Effector CD4-positive, alpha-beta T cell (primary cell): ENCODE data around the gene TCP11.

Source experiments
- DNase-seq: peaks from one replicate; pipeline ENCODE4 v3.0.0-alpha.2; 2020

The TCP11 gene

DNA sequence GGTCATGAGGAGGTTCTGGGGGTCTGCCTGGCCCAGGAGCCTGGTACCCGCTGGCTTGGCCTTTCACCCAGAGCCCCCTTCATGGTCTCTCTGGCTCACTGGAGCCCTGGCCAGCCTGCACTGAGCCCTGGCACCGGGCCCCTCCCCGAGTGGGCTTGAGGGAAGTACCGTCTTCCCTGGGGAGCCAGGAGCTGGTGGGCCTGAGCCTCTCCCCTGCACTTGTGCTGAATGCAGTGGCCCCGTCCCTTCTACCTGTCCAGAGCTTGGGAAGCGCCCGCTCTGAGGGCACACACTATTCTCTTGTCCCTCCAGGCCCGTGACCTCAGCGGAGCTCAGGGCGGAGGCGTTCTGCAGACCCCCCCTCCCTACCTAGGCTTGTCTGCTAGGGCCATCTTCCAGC, 62.2 kb downstream of the TCP11 start:
- no peak for DNase-seq

DNA sequence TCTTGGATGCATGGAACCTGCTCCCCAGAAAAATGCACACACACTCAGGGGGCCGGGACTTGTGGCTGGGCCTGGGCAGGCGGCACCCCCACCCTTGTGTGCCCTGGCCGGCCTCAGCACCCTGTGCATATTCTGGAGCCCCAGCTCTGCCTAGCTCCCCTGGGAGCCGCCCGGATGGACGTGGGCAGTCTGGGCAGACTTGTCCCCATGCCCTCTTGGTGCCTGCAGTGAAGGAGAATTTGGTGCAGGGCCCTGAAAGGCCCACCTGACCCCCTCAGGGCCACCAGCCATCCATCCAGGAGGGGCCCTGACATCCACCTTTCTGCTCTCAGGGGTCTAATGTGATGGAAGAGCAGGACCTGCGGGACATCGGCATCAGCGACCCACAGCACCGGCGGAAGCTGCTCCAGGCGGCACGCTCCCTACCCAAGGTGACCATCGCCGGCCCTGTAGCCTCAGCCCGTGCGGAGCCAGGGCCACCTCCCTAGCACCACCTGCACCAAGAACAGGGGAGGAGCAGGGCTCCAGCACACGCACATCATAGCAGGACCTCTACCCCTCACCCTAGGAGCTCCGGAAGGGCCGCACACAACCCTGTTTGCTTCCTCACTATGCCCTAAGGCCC, 62.8 kb downstream of the TCP11 start:
- no peak for DNase-seq

GRCh38 chr6:35077713-35078105, 63.4 kb downstream of the TCP11 start:
- DNase-seq, result no peak

GRCh38 chr6:35076997-35077712, 64.0 kb downstream of the TCP11 start:
- no peak for DNase-seq

GRCh38 chr6:35073766-35074471, 67.2 kb downstream of the TCP11 start:
- no peak for DNase-seq

DNA sequence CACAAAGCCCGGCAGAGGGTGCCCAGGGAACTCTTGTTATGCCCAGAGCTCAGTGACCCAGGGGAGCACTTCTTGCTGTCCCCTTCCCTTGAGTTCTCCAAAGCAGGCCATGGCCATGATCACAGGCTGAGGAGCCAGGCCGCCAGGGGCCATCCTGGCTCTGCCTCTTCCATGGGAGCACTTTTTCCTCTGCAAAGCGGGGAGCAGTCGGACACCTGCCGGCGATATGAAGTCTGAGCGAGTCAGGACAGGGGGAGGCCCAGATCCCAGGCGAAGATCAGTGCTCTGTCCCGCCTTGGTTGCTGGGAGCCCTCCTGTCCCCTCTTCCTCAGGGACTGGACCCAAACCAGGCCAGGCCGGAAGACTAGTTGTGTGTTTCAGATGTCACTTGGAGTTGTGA, 67.9 kb downstream of the TCP11 start:
- DNase-seq, result no peak

DNA sequence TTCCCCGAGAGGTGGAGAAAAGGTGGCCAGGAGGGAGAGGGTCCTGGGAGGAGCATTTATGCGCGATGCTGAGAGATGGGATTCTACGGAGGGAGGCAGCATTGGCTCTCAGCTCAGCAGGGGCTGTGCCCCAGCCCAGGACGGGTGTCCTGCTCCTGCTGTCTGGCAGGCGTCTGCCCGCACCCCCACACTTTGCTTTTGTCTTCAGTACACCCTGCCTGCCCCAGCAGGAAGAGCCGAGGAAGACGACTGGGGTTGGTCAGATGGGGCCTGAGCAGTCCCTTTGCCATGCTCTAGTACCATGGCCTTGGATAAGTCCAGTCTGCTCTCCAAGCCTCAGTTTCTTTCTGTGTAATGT, 68.5 kb downstream of the TCP11 start:
- no peak for DNase-seq

DNA sequence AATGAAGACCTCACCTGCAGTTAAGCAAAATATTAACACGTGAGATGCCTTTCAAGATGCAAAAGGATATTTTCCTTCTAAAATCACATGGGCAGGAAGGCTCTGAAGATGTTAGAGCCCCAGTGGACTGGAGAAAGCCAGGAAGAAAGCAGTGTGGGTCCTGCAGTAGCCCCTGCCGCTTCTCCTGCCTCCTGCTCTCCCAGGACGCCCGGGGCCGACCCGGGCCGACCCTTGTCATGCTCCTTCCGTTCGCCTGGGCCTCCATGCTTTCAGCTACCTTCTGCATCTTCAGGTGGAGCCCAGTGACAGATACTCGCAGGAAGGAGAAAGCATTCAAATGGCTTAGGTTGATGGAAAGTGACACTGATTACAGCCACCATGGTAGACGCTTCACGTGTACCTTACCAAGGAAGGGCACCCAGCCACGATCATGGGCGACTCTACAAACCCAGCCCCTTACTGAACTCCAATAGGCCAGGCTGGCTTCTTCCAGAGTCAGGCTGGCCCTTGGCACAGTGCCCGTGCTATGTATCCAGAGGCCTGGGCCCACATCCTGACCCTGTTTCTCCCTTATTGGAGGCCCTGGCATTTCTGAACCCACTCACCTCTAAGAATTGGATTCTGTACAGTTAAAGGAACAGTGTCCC, 69.0 kb downstream of the TCP11 start:
- DNase-seq, result no peak

DNA sequence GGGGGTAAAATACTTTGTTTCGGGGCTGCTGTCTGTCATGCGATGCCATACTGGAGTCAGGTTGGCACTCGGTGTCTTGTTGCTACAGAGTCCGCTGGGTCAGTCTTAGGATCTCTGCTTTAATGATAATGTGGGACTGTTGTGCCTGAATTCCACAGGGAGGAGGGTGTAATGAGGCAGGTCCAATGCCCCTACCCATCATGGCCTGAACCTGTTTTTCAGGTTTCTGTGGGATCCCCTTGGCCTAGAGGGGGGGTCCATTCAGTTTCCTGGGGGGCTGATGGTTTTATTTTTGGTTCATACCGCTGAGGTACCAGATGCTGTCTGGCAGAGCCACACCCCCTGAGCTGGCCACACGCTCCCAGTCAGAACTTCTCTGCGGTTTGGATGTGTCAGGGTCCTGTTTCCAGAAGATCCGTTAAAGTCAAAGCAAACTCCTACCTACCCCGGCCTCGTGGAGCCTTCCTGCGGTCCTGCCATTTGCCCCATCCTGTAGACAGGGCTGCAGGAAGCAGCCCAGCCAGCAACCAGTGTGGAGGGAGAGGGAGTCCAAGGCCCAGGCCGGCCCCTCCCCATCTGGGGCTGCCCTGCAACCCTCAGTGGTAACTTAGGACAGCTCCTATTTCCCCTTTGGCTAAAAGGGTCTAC, 69.7 kb downstream of the TCP11 start:
- no peak for DNase-seq

- DNase-seq, result no peak
Observed at GRCh38 chr6:35070111-35070510, 71.0 kb downstream of the TCP11 start.

- no peak for DNase-seq
Observed at GRCh38 chr6:35069262-35069661, 71.9 kb downstream of the TCP11 start.

DNA sequence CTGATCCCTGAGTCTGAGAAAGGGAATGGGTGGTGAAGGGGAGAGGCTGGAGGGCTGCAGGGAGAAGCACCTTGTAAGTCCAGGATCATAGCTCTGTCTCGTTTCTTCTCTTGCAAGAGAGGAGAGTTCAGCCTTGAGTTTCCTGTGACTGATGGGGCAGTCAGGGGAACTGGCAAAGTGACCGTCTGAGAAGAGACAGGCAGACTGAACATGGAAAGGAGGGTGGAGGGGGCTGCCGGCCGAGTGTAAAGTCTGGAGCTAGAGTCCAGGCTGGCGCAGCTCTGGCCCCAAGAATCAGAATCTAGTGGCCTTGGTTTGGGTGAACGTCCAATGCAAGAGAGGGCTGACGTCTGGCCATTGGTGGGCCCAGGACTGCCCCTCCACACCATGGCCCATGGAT, 72.5 kb downstream of the TCP11 start:
- no peak for DNase-seq

DNA sequence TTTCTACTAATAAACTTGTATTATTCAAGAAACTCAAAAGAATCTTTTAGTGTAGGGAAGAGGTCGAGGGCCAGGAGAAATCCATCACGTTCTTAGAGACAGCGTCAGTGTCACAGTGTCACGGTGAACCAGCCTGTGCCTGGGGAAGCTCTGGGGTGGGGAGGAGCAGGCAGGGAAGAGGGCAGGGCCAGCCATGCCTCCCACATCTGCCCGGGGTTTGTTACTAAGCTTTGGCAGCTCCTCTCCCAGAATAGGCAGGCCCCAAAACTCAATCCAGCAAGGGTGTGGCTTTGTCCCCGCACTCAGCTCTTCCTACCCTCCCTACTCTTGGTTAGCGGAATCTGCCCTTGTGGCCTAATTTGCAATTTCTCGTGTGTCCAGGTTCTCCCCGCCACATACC, 72.9 kb downstream of the TCP11 start:
- no peak for DNase-seq
